H1 (cell line): ENCODE results near the gene TMPRSS2. TPM values are rescaled to one million over a fixed set of nuclear protein-coding genes. Genes with fewer than 3 reads are reported as not detected.

Experiments used
- CHD7 ChIP-seq: fragments of 300-600 bp; sonication (generic); IDR thresholded peaks from 2 replicates; pipeline ENCODE4 v1.7.1; 2012; ENCODE audit warnings: low read length, moderate library complexity, mild to moderate bottlenecking, inconsistent platforms; ENCODE audit not compliant: insufficient replicate concordance
- polyA plus RNA-seq, 7 experiments: library from polyadenylated mRNA; depleted of rRNA in 3 of 7; stranded (reverse) in 5 of 7; unstranded in 2 of 7; fragments of >200 nt in 5 of 7; fragments of 200-250 nt in 2 of 7; gene quantifications; 1 replicate in 5 of 7; 2 replicates in 1 of 7; 4 replicates in 1 of 7; pipeline versions ENCODE4 v1.2.1 to v1.2.3, GENCODE V29; 2011 to 2013; ENCODE audit warnings: missing spikeins in 2 of 7, mixed read lengths in 2 of 7
- total RNA-seq: library from RNA; stranded (reverse); fragmentation: NEBNext Ultra II Directional; extraction: Animal tissue kit (Norgen Biotek cat#: 25700); gene quantifications from 2 replicates; pipeline ENCODE4 v1.2.1, GENCODE V29; 2021

TMPRSS2 gene
- total and polyA plus RNA-seq, 2 of the 8 experiments (the other 6 are each of a cell fraction or from before 2014, with no cell fraction given), result 9.2 to 11.0 TPM

DNA sequence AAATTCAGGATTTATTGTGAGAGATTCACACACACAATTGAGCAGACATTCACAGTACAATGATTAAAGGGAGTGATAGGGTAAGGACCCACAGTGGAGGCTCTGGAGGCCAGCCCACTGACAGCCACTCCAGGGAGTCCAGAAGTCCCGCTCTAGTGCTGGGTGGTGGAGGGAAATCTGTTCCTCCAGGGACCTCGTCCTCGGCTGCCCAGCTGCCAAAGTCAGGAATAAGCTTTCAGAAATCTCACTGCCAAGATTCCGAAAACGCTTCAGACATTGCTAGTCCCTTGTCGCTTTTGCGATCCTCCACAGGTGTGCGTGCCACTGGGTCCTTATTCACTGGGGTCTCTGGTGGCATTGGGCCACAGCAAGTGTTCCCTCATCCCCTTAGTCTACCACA, 79.6 kb downstream of the TMPRSS2 start (continued):
- TF ChIP-seq CHD7, result no peak
